AG08395 (cell line): ENCODE data around the gene PARD3.
"Not testable (repeated sequence)": the region's sequence is repeated elsewhere in the genome, so short reads cannot be mapped to it uniquely, and the experiment has no call there.

Source experiments
- DNase-seq: peaks from one replicate; pipeline ENCODE4 v3.0.0; 2012; ENCODE audit warnings: mixed read lengths, low spot score

Gene PARD3

GRCh38 chr10:34420795-34421194, 394.3 kb downstream of the PARD3 start:
- DNase-seq, result no peak

GRCh38 chr10:34420273-34420672, 394.8 kb downstream of the PARD3 start:
- DNase-seq, result no peak

GRCh38 chr10:34415039-34415438, 400.1 kb downstream of the PARD3 start:
- no peak for DNase-seq

GRCh38 chr10:34413756-34414587, 401.1 kb downstream of the PARD3 start:
- DNase-seq, result no peak

- no peak for DNase-seq
These were observed 401.9 kb downstream of the PARD3 start for GRCh38 chr10:34413214-34413613.

- DNase-seq, result no peak
These were observed 406.1 kb downstream of the PARD3 start for GRCh38 chr10:34408956-34409355.

GRCh38 chr10:34408381-34408780, 406.7 kb downstream of the PARD3 start:
- no peak for DNase-seq

GRCh38 chr10:34407324-34407805, 407.7 kb downstream of the PARD3 start:
- no peak for DNase-seq

- no peak for DNase-seq
These were observed 408.4 kb downstream of the PARD3 start for GRCh38 chr10:34406463-34407323.

GRCh38 chr10:34405611-34406462, 409.3 kb downstream of the PARD3 start:
- DNase-seq, result no peak

GRCh38 chr10:34403512-34403911, 411.6 kb downstream of the PARD3 start:
- DNase-seq, result no peak

GRCh38 chr10:34400075-34400474, 415.0 kb downstream of the PARD3 start:
- DNase-seq, result no peak

GRCh38 chr10:34399013-34399412, 416.1 kb downstream of the PARD3 start:
- no peak for DNase-seq

- peak; percentile 38 for DNase-seq
These were observed 417.8 kb downstream of the PARD3 start for GRCh38 chr10:34397324-34397723.

GRCh38 chr10:34396663-34397062, 418.4 kb downstream of the PARD3 start:
- DNase-seq, result no peak

- DNase-seq, result no peak
These were observed 422.4 kb downstream of the PARD3 start for GRCh38 chr10:34392641-34393170.

GRCh38 chr10:34391168-34391567, 423.9 kb downstream of the PARD3 start:
- DNase-seq, result not testable (repeated sequence)

- DNase-seq, result no peak
These were observed 425.3 kb downstream of the PARD3 start for GRCh38 chr10:34389801-34390200.

- no peak for DNase-seq
These were observed 428.2 kb downstream of the PARD3 start for GRCh38 chr10:34386921-34387320.

GRCh38 chr10:34384372-34384771, 430.7 kb downstream of the PARD3 start:
- no peak for DNase-seq

GRCh38 chr10:34382626-34383025, 432.5 kb downstream of the PARD3 start:
- DNase-seq, result no peak

GRCh38 chr10:34380856-34381255, 434.2 kb downstream of the PARD3 start:
- no peak for DNase-seq
